SK-N-SH treated with all-trans-retinoic acid at 6 μM for 48 hours (cell line): ENCODE results near the gene PAQR6.
A peak's percentile ranks its signal among the peaks of the same experiment; 100 is the strongest.

ENCODE experiments used
- ATAC-seq: fragments of 200-7000 bp; cut with Tn5 transposase; 3 replicates; pipeline ENCODE4 v1.9.1; 2020; ENCODE audit warnings: mild to moderate bottlenecking, moderate library complexity
- ARNTL ChIP-seq: fragments of 450-650 bp; formaldehyde crosslinking; IDR thresholded peaks from 2 replicates; pipeline ENCODE4 v1.5.0; 2020; ENCODE audit warnings: low read depth, mild to moderate bottlenecking, moderate library complexity, borderline replicate concordance
- CREB5 ChIP-seq: fragments of 250-450 bp; sonication (Bioruptor Pico); IDR thresholded peaks from 2 replicates; pipeline ENCODE4 v1.5.1; 2020; ENCODE audit warnings: low read depth, mild to moderate bottlenecking, moderate library complexity
- CSDC2 ChIP-seq: fragments of 250-450 bp; sonication (Bioruptor Pico); IDR thresholded peaks from 2 replicates; pipeline ENCODE4 v1.5.0; 2020; ENCODE audit warnings: mild to moderate bottlenecking, moderate library complexity
- ESRRG ChIP-seq: fragments of 250-450 bp; sonication (Bioruptor Pico); IDR thresholded peaks from 2 replicates; pipeline ENCODE4 v1.6.1; 2021; ENCODE audit warnings: mild to moderate bottlenecking
- GLIS3 ChIP-seq: fragments of 250-450 bp; sonication (Bioruptor Pico); IDR thresholded peaks from 2 replicates; pipeline ENCODE4 v1.5.0; 2020; ENCODE audit warnings: mild to moderate bottlenecking, moderate library complexity
- OSR1 ChIP-seq: fragments of 250-450 bp; sonication (Bioruptor Pico); IDR thresholded peaks from 2 replicates; pipeline ENCODE4 v1.8.0; 2022; ENCODE audit warnings: moderate library complexity, mild to moderate bottlenecking, inconsistent platforms
- PATZ1 ChIP-seq: fragments of 250-450 bp; sonication (Bioruptor Pico); IDR thresholded peaks from 2 replicates; pipeline ENCODE4 v1.8.0; 2020; ENCODE audit warnings: mild to moderate bottlenecking, moderate library complexity, borderline replicate concordance
- POU6F1 ChIP-seq: fragments of 250-450 bp; sonication (Bioruptor Pico); IDR thresholded peaks from 2 replicates; pipeline ENCODE4 v1.8.0; 2021; ENCODE audit warnings: low read depth, mild to moderate bottlenecking, moderate library complexity, borderline replicate concordance
- PPARA ChIP-seq: fragments of 250-450 bp; sonication (Bioruptor Pico); IDR thresholded peaks from 2 replicates; pipeline ENCODE4 v1.5.0; 2020; ENCODE audit warnings: mild to moderate bottlenecking, borderline replicate concordance
- TCF4 ChIP-seq: fragments of 250-450 bp; sonication (Bioruptor Pico); IDR thresholded peaks from 2 replicates; pipeline ENCODE4 v1.8.0; 2021; ENCODE audit warnings: mild to moderate bottlenecking, moderate library complexity, borderline replicate concordance
- TSHZ2 ChIP-seq: fragments of 250-450 bp; sonication (Bioruptor Pico); IDR thresholded peaks from 2 replicates; pipeline ENCODE4 v1.5.0; 2020; ENCODE audit warnings: mild to moderate bottlenecking, moderate library complexity
- ZC3H10 ChIP-seq: fragments of 250-450 bp; sonication (Bioruptor Pico); IDR thresholded peaks from 2 replicates; pipeline ENCODE4 v1.5.1; 2021; ENCODE audit warnings: mild to moderate bottlenecking, moderate library complexity
- ZFP3 ChIP-seq: fragments of 250-450 bp; sonication (Bioruptor Pico); IDR thresholded peaks from 2 replicates; pipeline ENCODE4 v1.5.0; 2020; ENCODE audit warnings: mild to moderate bottlenecking, moderate library complexity
- ZFP30 ChIP-seq: fragments of 450-650 bp; formaldehyde crosslinking; IDR thresholded peaks from 2 replicates; pipeline ENCODE4 v1.5.0; 2022; ENCODE audit warnings: mild to moderate bottlenecking, moderate library complexity
- ZNF565 ChIP-seq: fragments of 450-650 bp; formaldehyde crosslinking; conservative IDR thresholded peaks from 2 replicates; pipeline ENCODE4 v1.5.0; 2020; ENCODE audit warnings: low read depth, mild to moderate bottlenecking, moderate library complexity
- ZNF70 ChIP-seq: fragments of 450-650 bp; formaldehyde crosslinking; IDR thresholded peaks from 2 replicates; pipeline ENCODE4 v1.5.0; 2020; ENCODE audit warnings: mild to moderate bottlenecking, moderate library complexity
- ZNF8 ChIP-seq: fragments of 450-650 bp; formaldehyde crosslinking; IDR thresholded peaks from 2 replicates; pipeline ENCODE4 v1.5.0; 2020; ENCODE audit warnings: mild to moderate bottlenecking, moderate library complexity

PAQR6 gene

GRCh38 chr1:156284112-156284511, 36.3 kb upstream of the PAQR6 start, which contains the start of gene TMEM79 (continued):
- no peak for TF ChIP-seq PATZ1 (CRISPR knock-in tag)
- no peak for TF ChIP-seq ZNF8 (CRISPR knock-in tag)
- TF ChIP-seq ZFP30 (CRISPR knock-in tag) = no peak
- TF ChIP-seq OSR1 (CRISPR knock-in tag) = no peak

- no peak for TF ChIP-seq CSDC2
- TF ChIP-seq ZFP3 (CRISPR knock-in tag) = no peak
- no peak for ATAC-seq
Observed at GRCh38 chr1:156283521-156283920, 35.7 kb upstream of the PAQR6 start.

- TF ChIP-seq ZC3H10 (CRISPR knock-in tag) = peak; percentile 84
- TF ChIP-seq GLIS3 (CRISPR knock-in tag) = no peak
- ATAC-seq = peak; percentile 96
Observed at GRCh38 chr1:156282479-156283222, 34.8 kb upstream of the PAQR6 start, which contains the start of gene SMG5. Gene SMG5 (minus strand): TSS chr1:156282825. CDS start chr1:156282680, 145 bp downstream.

- ATAC-seq = peak; percentile 7
- TF ChIP-seq ESRRG = no peak
- TF ChIP-seq TSHZ2 (CRISPR knock-in tag) = no peak
- no peak for TF ChIP-seq OSR1 (CRISPR knock-in tag)
- no peak for TF ChIP-seq PPARA (CRISPR knock-in tag)
- TF ChIP-seq TCF4 (CRISPR knock-in tag) = no peak
- no peak for TF ChIP-seq ZNF70 (CRISPR knock-in tag)
- TF ChIP-seq ZFP3 (CRISPR knock-in tag) = no peak
- no peak for TF ChIP-seq ZNF565
- no peak for TF ChIP-seq ARNTL
Observed at GRCh38 chr1:156281693-156282478, 34.0 kb upstream of the PAQR6 start.

GRCh38 chr1:156281281-156281680, 33.4 kb upstream of the PAQR6 start:
- peak; percentile 24 for ATAC-seq
- TF ChIP-seq PPARA (CRISPR knock-in tag) = no peak
- no peak for TF ChIP-seq ESRRG
- no peak for TF ChIP-seq PATZ1 (CRISPR knock-in tag)
- TF ChIP-seq CREB5 (CRISPR knock-in tag) = no peak
- TF ChIP-seq POU6F1 (CRISPR knock-in tag) = no peak
